Putamen (tissue), 1 donor: Measurements from ENCODE around the gene ARSB.

Experiments used
- DNase-seq: peaks from one replicate; pipeline ENCODE4 v3.0.0-alpha.2; 2016; ENCODE audit warnings: low spot score

The ARSB gene

GRCh38 chr5:78985116-78985724 lies at the start of gene ARSB:
Gene ARSB (minus strand): TSS chr5:78985310. CDS start chr5:78985248, 62 bp downstream.
- peak; percentile 72 for DNase-seq

- no peak for DNase-seq
Observed at GRCh38 chr5:79032782-79033181, 47.7 kb upstream of the ARSB start.

DNA sequence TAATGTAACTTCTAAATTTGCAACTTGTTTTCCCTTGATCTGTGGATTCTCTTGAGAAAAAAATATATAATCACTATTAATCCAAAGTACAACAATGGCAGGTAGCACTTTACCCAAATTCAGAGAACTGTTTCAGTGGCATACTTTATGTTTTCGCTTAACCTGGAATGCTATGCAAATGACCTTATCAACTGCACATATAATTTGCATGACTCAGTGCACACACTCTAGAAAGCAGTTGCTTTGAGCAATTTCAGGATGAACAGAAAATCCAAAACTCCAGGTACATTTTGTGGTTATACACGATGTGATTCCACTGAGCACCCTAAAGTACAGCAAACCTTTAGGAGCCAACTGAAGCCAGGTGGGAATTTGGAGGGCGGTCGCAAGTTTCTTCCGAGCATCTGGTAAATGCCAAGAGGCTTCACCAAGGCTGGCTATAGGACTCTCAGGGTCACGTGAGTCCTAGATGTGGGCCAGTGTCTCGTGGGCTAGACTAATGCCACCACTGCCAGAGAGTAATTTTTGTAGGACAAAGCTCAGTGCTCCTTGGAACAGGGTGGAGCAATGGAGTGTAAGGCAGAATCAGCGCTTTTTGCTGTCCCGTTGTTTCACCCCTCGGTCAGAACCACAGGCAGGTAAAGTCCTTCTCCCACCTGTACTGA lies 47.1 kb upstream of the ARSB start:
- DNase-seq: no peak

DNA sequence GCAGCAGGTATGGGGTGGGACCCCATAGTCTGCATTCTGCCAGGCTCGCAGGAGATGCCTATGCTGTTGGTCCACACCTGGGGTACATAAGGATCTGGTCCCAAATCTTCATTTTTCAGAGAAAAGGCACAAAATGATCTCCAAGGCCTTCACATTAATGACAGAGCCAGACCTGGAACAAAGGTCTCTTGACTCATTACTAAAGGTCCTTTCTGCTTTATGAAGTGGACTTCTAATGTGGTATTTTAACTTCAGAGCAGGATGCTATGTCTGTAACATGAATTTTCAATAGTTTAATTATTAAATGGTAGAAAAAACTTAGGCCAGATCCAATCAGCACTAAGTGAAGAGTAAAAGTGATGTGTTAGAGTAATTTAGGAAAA lies 46.4 kb upstream of the ARSB start:
- no peak for DNase-seq

DNA sequence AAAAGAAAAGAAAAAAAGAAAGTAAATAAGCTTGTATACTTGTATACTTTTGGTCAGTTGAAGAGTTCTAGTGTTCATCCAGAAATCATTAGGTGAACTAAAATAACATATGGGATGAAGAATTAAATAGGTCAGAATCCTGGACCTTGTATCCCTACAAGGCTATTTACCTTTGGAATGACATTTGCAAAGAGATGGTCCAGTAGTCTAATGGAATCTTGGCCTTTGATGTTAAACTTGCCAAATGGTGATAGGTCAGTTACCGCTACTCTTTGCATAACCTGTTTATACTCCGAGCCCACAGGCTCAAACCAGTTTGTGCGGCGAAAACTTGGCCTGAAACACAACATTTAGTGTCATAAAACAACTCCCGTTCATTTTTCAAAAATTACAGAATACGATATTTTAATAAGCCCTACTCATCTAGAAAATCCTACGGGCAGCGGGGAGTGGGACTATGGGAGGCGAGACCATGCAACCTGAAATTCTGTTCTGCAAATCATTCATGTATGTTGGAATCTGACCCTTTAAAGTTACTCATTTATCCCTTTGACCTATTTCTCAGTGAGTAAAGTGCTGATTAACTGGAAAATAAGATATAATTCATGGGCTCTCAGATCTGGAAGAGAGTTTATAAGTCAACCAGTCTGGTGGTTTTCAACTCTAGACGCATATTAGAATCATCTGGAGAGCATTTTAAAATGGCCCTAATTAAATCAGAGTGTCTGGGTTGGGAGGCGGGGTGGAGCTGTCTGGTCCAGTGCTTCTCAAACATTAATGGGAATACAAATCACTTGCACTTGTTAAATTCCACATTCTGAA lies 45.8 kb upstream of the ARSB start:
- DNase-seq: no peak

DNA sequence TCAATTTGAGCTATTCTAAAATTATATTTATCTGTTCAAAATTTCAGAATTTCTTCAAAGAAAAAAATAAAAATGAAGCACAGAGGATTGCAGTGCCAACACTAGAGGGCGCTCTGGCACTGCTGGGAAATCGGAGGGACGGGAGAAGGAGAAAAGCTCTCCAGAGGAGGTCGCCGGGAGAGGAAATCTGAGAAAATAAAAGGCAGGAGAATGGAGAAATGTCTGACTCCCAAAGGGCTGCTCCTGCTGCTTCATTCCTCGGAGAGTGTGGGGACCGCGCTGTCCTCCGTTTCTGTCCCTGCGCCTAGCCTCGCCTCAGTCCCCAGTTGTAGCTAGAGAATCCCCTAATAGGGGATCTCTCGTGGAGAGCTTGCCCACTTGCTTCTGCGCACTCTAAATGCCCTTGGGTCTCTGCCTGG lies 40.0 kb upstream of the ARSB start:
- DNase-seq: peak; percentile 61

DNA sequence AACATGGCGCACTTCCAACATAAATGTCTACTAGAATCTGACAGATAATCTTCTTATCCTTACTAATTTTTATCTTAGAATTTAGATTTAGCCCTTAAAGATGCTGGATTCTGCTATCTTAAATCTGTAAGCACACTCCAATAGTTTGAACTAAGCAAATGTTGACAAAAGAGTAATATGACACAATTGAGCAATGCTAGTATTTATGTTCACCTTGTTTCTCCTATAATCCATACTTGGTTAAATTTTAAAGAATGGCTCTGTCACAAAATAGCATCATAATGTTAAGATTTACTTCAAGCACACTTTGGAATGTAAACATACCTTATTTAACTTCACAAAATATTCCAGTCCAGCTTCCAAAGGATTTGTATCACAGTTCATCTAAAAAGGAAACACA lies 38.8 kb upstream of the ARSB start:
- DNase-seq: no peak

DNA sequence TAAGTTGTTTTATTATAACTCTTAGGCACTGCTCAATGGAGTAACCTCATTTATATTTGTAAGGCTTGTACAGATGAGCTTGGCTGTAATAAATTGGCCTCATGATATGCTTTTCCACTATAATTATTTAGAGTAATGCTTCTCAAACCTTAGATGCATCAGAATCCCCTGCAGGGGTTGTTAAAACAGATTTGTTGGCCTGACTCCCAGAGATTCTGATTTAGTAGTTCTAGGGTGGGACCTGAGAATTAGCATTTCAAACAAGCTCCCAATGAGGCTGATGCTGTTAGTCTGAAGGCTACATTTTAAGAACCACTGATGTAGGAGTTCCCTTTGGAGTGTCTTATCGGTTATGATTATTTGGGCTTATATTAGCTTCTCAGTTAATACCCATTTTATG lies 38.2 kb upstream of the ARSB start:
- no peak for DNase-seq

DNA sequence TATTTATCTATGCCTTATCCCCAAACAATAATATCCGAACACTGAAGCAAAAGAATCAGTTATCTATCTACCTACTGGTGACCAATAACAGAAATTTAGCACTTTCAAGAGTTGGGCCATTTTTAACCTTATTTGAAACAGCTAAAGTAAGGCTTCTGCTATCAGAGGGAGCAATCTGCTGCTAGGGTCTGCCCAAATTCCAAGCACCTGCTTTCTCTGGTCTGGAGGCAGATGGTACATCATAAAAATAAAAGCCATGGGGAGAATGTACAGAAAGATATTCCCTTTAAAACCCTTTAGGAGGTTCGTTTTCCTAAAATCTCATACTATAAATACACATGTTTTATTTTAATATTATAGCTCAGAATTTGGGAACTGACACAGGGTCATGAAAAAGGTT lies 37.7 kb upstream of the ARSB start:
- no peak for DNase-seq

DNA sequence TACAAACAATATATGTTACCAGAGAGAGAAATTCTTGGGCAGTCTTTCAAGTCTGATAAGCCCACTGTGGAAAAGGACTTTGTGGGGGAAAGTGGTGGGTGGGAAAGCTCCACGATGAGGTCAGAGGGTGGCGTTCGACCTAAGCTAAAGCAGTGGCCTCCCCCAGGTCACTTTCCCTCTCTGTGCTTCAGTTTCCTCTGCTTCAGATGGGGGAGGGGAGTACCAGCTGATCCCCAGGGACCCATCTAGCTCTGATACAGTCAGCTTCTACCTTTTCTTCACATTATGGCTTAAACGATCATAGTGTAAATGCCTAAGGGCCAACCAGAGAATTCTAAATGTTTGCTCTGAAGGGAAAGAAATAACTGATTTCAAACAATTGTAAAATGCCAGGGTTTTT lies 36.6 kb upstream of the ARSB start:
- DNase-seq: no peak

DNA sequence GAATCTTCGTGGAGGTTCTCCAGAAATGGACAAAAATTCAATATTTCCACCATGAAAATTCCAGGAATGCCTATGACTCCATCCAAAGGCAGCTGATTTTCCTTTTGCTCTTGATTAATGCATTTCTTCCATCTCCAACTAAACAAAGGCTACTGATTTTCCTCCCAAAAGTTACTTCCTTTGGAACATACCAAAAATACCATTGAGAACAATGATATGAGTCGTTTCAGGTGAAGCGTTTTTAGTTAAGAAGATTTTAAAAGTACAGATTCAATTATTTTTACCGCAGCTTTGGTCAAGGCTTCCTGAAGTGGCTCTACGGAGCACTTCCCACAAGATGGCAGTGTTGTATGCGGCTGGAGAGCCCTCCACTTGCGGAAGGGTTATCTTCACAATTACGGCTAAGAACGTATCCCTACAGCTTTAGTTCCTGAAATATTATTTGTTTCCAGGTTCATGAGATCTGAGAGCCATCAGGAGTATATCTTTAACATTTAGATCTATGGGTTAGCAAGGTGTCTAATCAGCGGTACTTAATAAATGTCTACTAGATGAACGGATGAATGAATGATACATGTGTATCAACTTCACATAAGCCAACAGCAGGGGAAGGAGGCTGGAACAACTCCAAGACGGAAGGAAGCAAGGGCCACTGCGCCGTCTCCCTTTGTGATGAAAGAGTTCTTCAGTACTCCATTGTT lies 35.9 kb upstream of the ARSB start:
- DNase-seq: peak; percentile 57

GRCh38 chr5:79014631-79015030 lies 29.5 kb upstream of the ARSB start:
- DNase-seq: no peak

GRCh38 chr5:79011869-79012268 lies 26.8 kb upstream of the ARSB start:
- no peak for DNase-seq

- DNase-seq: no peak
Observed at GRCh38 chr5:79011219-79011836, 26.2 kb upstream of the ARSB start.

GRCh38 chr5:79008362-79008761 lies 23.3 kb upstream of the ARSB start:
- no peak for DNase-seq

DNA sequence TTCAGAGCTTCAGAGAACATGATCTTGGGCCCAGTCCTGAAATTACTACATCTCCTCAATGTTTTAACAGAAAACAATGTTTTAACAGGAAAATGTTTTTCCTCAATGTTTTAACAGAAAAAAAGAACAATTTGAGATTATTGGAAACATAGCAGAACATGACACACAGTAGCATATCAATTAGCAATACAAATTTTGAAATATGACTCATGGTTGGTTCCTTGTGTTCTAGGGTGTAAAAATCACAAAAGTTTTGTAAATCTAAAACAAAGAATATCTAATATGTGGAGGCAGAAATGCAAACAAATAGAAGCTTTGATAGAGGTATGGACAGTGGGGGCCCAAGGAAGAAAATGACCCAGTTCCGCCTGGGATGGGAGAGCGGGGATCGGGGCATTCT lies 22.8 kb upstream of the ARSB start:
- DNase-seq: no peak

GRCh38 chr5:79005936-79006631 lies 21.0 kb upstream of the ARSB start:
- no peak for DNase-seq

- no peak for DNase-seq
Observed at GRCh38 chr5:79005151-79005550, 20.0 kb upstream of the ARSB start.

DNA sequence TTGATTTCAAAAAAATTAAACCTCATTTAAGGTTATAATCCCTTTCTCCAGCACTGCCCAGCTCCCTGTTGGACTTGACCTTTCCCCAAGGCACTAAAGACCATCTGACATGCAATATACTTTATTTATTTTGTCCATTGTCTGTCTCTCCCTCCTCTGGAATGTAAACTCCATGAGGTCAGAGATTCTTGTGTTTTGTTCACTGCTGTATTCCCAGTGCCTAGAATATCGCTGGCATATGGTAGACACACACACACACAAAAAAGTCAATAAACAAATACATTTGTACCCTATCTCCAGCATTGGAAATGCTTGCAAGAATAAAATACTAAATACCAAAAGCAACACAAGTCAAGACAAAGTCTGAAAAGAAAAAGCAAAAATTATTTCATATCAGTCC lies 17.3 kb upstream of the ARSB start:
- no peak for DNase-seq

DNA sequence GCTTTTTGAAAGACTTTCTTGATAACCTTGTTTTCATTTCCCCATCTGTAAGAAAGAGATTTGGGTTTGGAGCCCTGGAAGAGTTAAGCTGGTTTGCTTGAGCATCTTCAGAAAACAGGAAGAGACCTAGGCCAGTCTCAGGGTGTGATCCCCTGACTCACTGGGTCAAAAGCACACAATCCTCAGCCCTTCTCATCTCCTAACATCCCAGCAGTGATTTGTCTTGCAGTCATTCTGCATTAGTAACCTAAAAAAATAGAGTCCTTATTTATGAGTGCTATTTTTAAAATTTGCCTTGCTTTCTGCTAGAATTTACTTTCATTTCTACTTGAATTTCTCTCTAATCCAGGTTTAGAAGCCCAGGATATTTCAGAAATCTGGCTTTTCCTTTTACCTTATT lies 16.4 kb upstream of the ARSB start:
- DNase-seq: no peak

DNA sequence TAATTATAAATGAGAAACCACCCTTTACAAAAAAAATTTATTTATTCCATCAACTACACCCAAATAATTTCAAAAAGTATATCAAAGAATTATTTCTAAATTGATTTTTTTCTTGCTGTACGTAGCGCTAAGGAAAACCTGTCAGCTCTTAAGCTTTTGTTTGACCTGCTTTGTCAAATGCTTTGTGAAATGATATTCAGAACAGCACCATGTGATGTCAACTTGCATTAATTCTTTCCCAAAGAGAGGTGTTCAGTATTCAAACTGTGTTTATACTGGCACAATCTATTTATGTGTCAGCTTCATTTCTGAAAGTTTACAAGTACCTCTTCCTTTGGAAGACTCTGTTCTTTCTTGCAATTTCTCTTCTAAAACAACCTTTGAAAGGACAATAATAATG lies 12.0 kb upstream of the ARSB start:
- no peak for DNase-seq
